GM23338 (cell line): ENCODE data around the gene NCK2. TPM values are rescaled to one million over a fixed set of nuclear protein-coding genes. Genes with fewer than 3 reads are reported as not detected.
"Not testable (repeated sequence)": the region's sequence is repeated elsewhere in the genome, so short reads cannot be mapped to it uniquely, and the experiment has no call there.

Experiments
- ATAC-seq: fragments of 200-7000 bp; cut with Tn5 transposase; 3 replicates; pipeline ENCODE4 v1.9.1; 2020
- DNase-seq: peaks from one replicate; pipeline ENCODE4 v3.0.0-alpha.2; 2015; ENCODE audit warnings: low spot score
- H2AFZ ChIP-seq: fragments of 200-600 bp; sonication (generic); 2 replicates; pipeline ENCODE4 v1.8.0; 2016; ENCODE audit warnings: antibody characterized with exemption, mild to moderate bottlenecking, moderate library complexity
- H3F3A ChIP-seq: fragments of 200-600 bp; sonication (generic); replicated peaks from 2 replicates; pipeline ENCODE4 v1.8.0; 2017; ENCODE audit warnings: antibody characterized with exemption, mixed run types, low read depth
- H3K27ac ChIP-seq: fragments of 200-600 bp; sonication (generic); 2 replicates; pipeline ENCODE4 v1.6.1; 2016; ENCODE audit warnings: low read depth
- H3K27me3 ChIP-seq: fragments of 200-600 bp; sonication (generic); 2 replicates; pipeline ENCODE4 v1.8.0; 2016; ENCODE audit warnings: mild to moderate bottlenecking, mixed run types, moderate library complexity; ENCODE audit not compliant: insufficient read depth
- H3K36me3 ChIP-seq: fragments of 200-600 bp; sonication (generic); 2 replicates; pipeline ENCODE4 v1.8.0; 2016; ENCODE audit warnings: mild to moderate bottlenecking; ENCODE audit not compliant: insufficient read depth
- H3K4me1 ChIP-seq: fragments of 200-600 bp; sonication (generic); 2 replicates; pipeline ENCODE4 v1.8.0; 2016; ENCODE audit warnings: mild to moderate bottlenecking, moderate library complexity; ENCODE audit not compliant: insufficient read depth
- H3K4me2 ChIP-seq: fragments of 200-600 bp; sonication (generic); 2 replicates; pipeline ENCODE4 v1.7.1; 2017; ENCODE audit warnings: mixed run types
- H3K4me3 ChIP-seq: fragments of 200-600 bp; sonication (generic); 2 replicates; pipeline ENCODE4 v1.6.1; 2016; ENCODE audit warnings: mixed run types
- H3K79me2 ChIP-seq: fragments of 200-600 bp; sonication (generic); replicated peaks from 2 replicates; pipeline ENCODE4 v1.8.0; 2017; ENCODE audit warnings: mild to moderate bottlenecking; ENCODE audit not compliant: insufficient read depth
- H3K9me2 ChIP-seq: fragments of 200-600 bp; sonication (generic); 2 replicates; pipeline ENCODE4 v1.8.0; 2017; ENCODE audit not compliant: insufficient read depth
- H4K20me1 ChIP-seq: fragments of 200-600 bp; sonication (generic); replicated peaks from 2 replicates; pipeline ENCODE4 v1.8.0; 2017; ENCODE audit warnings: mild to moderate bottlenecking; ENCODE audit not compliant: insufficient read depth
- H3K27ac Mint-ChIP-seq: 2 replicates; pipeline ENCODE4 v1.8.0; 2020; ENCODE audit warnings: inconsistent platforms, mild to moderate bottlenecking, moderate library complexity, mixed read lengths
- H3K27me3 Mint-ChIP-seq: 3 replicates; pipeline ENCODE4 v1.8.0; 2022; ENCODE audit warnings: low read depth, mild to moderate bottlenecking, moderate library complexity, mixed read lengths, inconsistent platforms; ENCODE audit not compliant: insufficient read depth, poor library complexity
- H3K36me3 Mint-ChIP-seq: 3 replicates; pipeline ENCODE4 v1.8.0; 2021; ENCODE audit warnings: low read depth, mild to moderate bottlenecking, inconsistent platforms, moderate library complexity, mixed read lengths
- H3K4me1 Mint-ChIP-seq: 3 replicates; pipeline ENCODE4 v1.8.0; 2020; ENCODE audit warnings: mild to moderate bottlenecking, inconsistent platforms, mixed read lengths
- H3K4me3 Mint-ChIP-seq: 3 replicates; pipeline ENCODE4 v1.8.0; 2021; ENCODE audit warnings: moderate library complexity, mild to moderate bottlenecking, inconsistent platforms, mixed read lengths
- H3K9me3 Mint-ChIP-seq: 3 replicates; pipeline ENCODE4 v1.8.0; 2020; ENCODE audit warnings: moderate library complexity, mild to moderate bottlenecking, inconsistent platforms, mixed read lengths
- CREB1 ChIP-seq: fragments of 250-450 bp; sonication (Bioruptor Pico); IDR thresholded peaks from 2 replicates; pipeline ENCODE4 v1.5.0; 2020; ENCODE audit warnings: low read depth, mild to moderate bottlenecking, moderate library complexity
- CTCF ChIP-seq, 2 experiments: fragments of 200-600 bp in 1 of 2; sonication (generic) in 1 of 2; conservative IDR thresholded peaks; 2 replicates each; pipeline versions ENCODE4 v1.5.1 to v1.6.1; 2016 to 2017; ENCODE audit warnings: antibody characterized with exemption in 2 of 2, low read depth in 2 of 2, mild to moderate bottlenecking in 2 of 2, moderate library complexity in 1 of 2
- EZH2 ChIP-seq: fragments of 200-600 bp; sonication (generic); IDR thresholded peaks from one replicate; pipeline ENCODE4 v1.8.0; 2017; ENCODE audit warnings: antibody characterized with exemption, mild to moderate bottlenecking, low read depth; ENCODE audit not compliant: unreplicated experiment
- EZH2phosphoT487 ChIP-seq: fragments of 200-600 bp; sonication (generic); IDR thresholded peaks from one replicate; pipeline ENCODE4 v1.8.1; 2018; ENCODE audit warnings: antibody characterized with exemption; ENCODE audit not compliant: unreplicated experiment
- NANOG ChIP-seq: IDR thresholded peaks from 2 replicates; pipeline ENCODE4 v1.6.1; 2016; ENCODE audit warnings: antibody characterized with exemption, borderline replicate concordance
- ZNF331 ChIP-seq: fragments of 250-450 bp; sonication (Bioruptor Pico); IDR thresholded peaks from 2 replicates; pipeline ENCODE4 v1.5.0; 2020; ENCODE audit warnings: low read depth, mild to moderate bottlenecking, moderate library complexity
- polyA plus RNA-seq: library from polyadenylated mRNA; unstranded; fragments of >200 nt; fragmentation: Nextera tagmentation; extraction: Ambion mirVana; gene quantifications from 2 replicates; pipeline ENCODE4 v1.2.1, GENCODE V29; 2016
- total RNA-seq: library from RNA; depleted of rRNA; stranded (reverse); fragments of >200 nt; shearing (Covaris generic); gene quantifications from 2 replicates; pipeline ENCODE4 v1.2.3, GENCODE V29; 2014

Gene NCK2
- total and polyA plus RNA-seq, 2 experiments from 2014 or later, result 26.9 to 59.9 TPM

DNA sequence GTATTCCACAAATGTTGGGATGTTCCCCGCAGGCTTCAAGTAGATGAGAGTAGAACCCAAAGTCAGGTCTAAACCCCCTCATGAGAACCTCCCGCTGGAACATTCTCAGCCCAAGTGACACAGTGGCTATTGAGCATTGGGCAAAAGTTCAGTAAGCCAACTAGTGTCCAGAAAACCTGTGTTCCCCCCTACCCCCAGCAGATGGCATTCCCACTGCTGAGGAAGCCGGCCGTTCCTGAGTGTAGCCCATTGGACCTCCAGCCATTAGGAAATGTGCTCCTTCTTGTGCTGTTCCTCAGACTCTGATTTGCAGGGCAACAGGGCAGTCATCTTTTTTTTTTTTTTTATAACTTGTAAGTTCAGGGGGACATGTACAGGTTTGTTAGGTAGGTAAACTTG is 152.1 kb downstream of the NCK2 start:
- no peaks in the 10 kb centered on the region for H3K27me3 ChIP-seq
- no peak overlapping the region for H3K4me3 Mint-ChIP-seq
- peaks cover 5% of the 10 kb centered on the region; the same call in 1 of the 2 replicates for H3K9me2 ChIP-seq
- peaks cover 24% of the 10 kb centered on the region for H3K9me3 Mint-ChIP-seq
- no peak overlapping the region for H3K4me3 ChIP-seq
- ATAC-seq (peak; percentile 64), DNase-seq (peak; percentile 41)
- H3K36me3 Mint-ChIP-seq, result peaks cover 28% of the 10 kb centered on the region
- H3K4me2 ChIP-seq, result no peak overlapping the region
- H3K4me1 Mint-ChIP-seq, result no peaks in the 10 kb centered on the region
- H4K20me1 ChIP-seq, result peaks cover 3% of the 10 kb centered on the region
- H3K27ac Mint-ChIP-seq, result no peak overlapping the region
- H2AFZ ChIP-seq, result no peak overlapping the region
- peaks cover 2% of the 10 kb centered on the region for H3K27me3 Mint-ChIP-seq
- no peaks in the 10 kb centered on the region for H3F3A ChIP-seq
- no peak overlapping the region for H3K27ac ChIP-seq
- H3K79me2 ChIP-seq, result peaks cover 11% of the 10 kb centered on the region
- TF ChIP-seq ZNF331 (CRISPR knock-in tag), result no peak
- TF ChIP-seq CTCF (conservative IDR thresholded peaks at IDR 0.05; ENCODE audit: low read depth in 2 of 2), result peak; percentile 35 to 49; a peak in 3 of 4 replicates
- no peaks in the 10 kb centered on the region for H3K4me1 ChIP-seq
- no peaks in the 10 kb centered on the region; the same call in 1 of the 2 replicates for H3K36me3 ChIP-seq

DNA sequence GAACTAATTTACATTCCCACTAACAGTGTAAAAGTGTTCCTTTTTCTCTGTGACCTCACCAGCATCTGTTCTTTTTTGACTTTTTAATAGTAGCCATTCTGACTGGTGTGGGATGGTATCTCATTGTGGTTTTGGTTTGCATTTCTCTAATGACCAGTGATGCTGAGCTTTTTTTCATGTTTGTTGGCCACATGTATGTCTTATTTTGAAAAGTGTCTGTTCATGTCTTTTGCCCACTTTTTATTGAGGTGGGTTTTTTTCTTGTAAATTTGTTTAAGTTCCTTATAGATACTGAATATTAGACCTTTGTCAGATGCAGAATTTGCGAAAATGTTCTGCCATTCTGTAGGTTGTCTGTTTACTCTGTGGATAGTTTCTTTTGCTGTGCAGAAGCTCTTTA is 153.0 kb downstream of the NCK2 start:
- H3K9me2 ChIP-seq, H2AFZ ChIP-seq, H3K36me3 ChIP-seq, H3F3A ChIP-seq, H3K4me1 ChIP-seq, H3K27me3 ChIP-seq, H3K27me3 Mint-ChIP-seq, H3K79me2 ChIP-seq, H3K4me1 Mint-ChIP-seq, H4K20me1 ChIP-seq, H3K27ac Mint-ChIP-seq, ATAC-seq, H3K4me3 ChIP-seq, H3K4me2 ChIP-seq, H3K4me3 Mint-ChIP-seq, H3K27ac ChIP-seq, DNase-seq: not testable (repeated sequence)
- peaks cover 24% of the 10 kb centered on the region for H3K9me3 Mint-ChIP-seq
- peaks cover 28% of the 10 kb centered on the region for H3K36me3 Mint-ChIP-seq

- DNase-seq (no peak), ATAC-seq (no peak)
- Histone ChIP-seq H3F3A (no peaks in the 10 kb centered on the region), H3K4me3 (no peak overlapping the region), H3K4me2 (no peak overlapping the region), H3K27me3 (no peaks in the 10 kb centered on the region), H3K9me2 (0 out of 2 replicates have a peak, but pooled peaks cover 5% of the 10 kb centered on the region), H4K20me1 (no peaks in the 10 kb centered on the region), H2AFZ (no peak overlapping the region), H3K79me2 (no peaks in the 10 kb centered on the region), H3K4me1 (no peaks in the 10 kb centered on the region), H3K27ac (no peak overlapping the region), H3K36me3 (no peaks in the 10 kb centered on the region)
- Mint-ChIP-seq H3K36me3 (peaks cover 4% of the 10 kb centered on the region; the same call in 2 of the 3 replicates), H3K4me1 (no peaks in the 10 kb centered on the region), H3K27me3 (peaks cover 3% of the 10 kb centered on the region), H3K27ac (no peak overlapping the region), H3K9me3 (peaks cover 14% of the 10 kb centered on the region; the same call in 2 of the 3 replicates), H3K4me3 (no peak overlapping the region)
- no peak for TF ChIP-seq EZH2phosphoT487
- TF ChIP-seq EZH2, result no peak
- TF ChIP-seq CREB1 (CRISPR knock-in tag), result no peak
- no peak for TF ChIP-seq NANOG
Measured at GRCh38 chr2:105903051-105903674, 158.5 kb downstream of the NCK2 start.
